MCF 10A (cell line): ENCODE results near the gene ERI2. TPM values are rescaled to one million over a fixed set of nuclear protein-coding genes. Genes with fewer than 3 reads are reported as not detected.

Experiments
- BruUV-seq: library from RNA; stranded (reverse); fragments of 400-500 nt; replicated peaks from 2 replicates; lab custom pipeline; 2021; lab: Mats Ljungman, UMichigan
- CTCF ChIA-PET: fragments of 300-600 bp; sonication (Branson Sonifier 250); formaldehyde crosslinking; extraction: SDS; loops from one replicate; lab custom pipeline; 2021; ENCODE audit warnings: antibody characterized with exemption, inconsistent platforms; lab: Yijun Ruan, JAX
- POLR2A ChIA-PET: fragments of 300-600, 350-650 bp; sonication (Branson Sonifier 250); formaldehyde crosslinking; extraction: SDS; loops from one replicate; lab custom pipeline; 2020; ENCODE audit warnings: antibody characterized with exemption, inconsistent platforms; lab: Yijun Ruan, JAX
- DNase-seq: peaks from one replicate; pipeline ENCODE4 v3.0.0-alpha.2; 2018; ENCODE audit not compliant: unreplicated experiment
- H3K27ac Mint-ChIP-seq: one replicate; pipeline ENCODE4 v1.8.0; 2022; ENCODE audit warnings: mild to moderate bottlenecking, low read depth, mixed read lengths; ENCODE audit not compliant: unreplicated experiment
- H3K27me3 Mint-ChIP-seq: one replicate; pipeline ENCODE4 v1.8.0; 2022; ENCODE audit warnings: mixed read lengths; ENCODE audit not compliant: insufficient read depth, unreplicated experiment
- H3K36me3 Mint-ChIP-seq: one replicate; pipeline ENCODE4 v1.8.0; 2022; ENCODE audit warnings: mild to moderate bottlenecking, moderate library complexity, mixed read lengths; ENCODE audit not compliant: insufficient read depth, unreplicated experiment
- H3K4me1 Mint-ChIP-seq: one replicate; pipeline ENCODE4 v1.8.0; 2022; ENCODE audit warnings: mixed read lengths; ENCODE audit not compliant: insufficient read depth, unreplicated experiment
- H3K4me3 Mint-ChIP-seq: one replicate; pipeline ENCODE4 v1.8.0; 2022; ENCODE audit warnings: mild to moderate bottlenecking, moderate library complexity, mixed read lengths; ENCODE audit not compliant: unreplicated experiment
- H3K9me3 Mint-ChIP-seq: one replicate; pipeline ENCODE4 v1.8.0; 2022; ENCODE audit warnings: mixed read lengths; ENCODE audit not compliant: unreplicated experiment
- intact Hi-C: fragments of 100-400 bp; cut with micrococcal nuclease; formaldehyde crosslinking; loops from 2 replicates; pipeline ENCODE4 v1.14.1; 2022
- total RNA-seq: library from RNA; stranded (reverse); gene quantifications from 2 replicates; pipeline ENCODE4 v1.2.3, GENCODE V29; 2022
- TF ChIP-seq, protein P1 (sequence below): fragments of 200-600 bp; IDR thresholded peaks from one replicate; pipeline ENCODE4 v1.8.0; 2022; ENCODE audit warnings: antibody characterized with exemption, mild to moderate bottlenecking; ENCODE audit not compliant: unreplicated experiment

ERI2 gene
- total RNA-seq, 1 experiment from 2014 or later = 26.8 TPM

GRCh38 chr16:20746461-20746860, 59.8 kb downstream of the ERI2 start:
- TF ChIP-seq, protein P1, sequence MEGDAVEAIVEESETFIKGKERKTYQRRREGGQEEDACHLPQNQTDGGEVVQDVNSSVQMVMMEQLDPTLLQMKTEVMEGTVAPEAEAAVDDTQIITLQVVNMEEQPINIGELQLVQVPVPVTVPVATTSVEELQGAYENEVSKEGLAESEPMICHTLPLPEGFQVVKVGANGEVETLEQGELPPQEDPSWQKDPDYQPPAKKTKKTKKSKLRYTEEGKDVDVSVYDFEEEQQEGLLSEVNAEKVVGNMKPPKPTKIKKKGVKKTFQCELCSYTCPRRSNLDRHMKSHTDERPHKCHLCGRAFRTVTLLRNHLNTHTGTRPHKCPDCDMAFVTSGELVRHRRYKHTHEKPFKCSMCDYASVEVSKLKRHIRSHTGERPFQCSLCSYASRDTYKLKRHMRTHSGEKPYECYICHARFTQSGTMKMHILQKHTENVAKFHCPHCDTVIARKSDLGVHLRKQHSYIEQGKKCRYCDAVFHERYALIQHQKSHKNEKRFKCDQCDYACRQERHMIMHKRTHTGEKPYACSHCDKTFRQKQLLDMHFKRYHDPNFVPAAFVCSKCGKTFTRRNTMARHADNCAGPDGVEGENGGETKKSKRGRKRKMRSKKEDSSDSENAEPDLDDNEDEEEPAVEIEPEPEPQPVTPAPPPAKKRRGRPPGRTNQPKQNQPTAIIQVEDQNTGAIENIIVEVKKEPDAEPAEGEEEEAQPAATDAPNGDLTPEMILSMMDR = no peak
- intact Hi-C loops = no loop called here
- Mint-ChIP-seq H3K27ac (no peak overlapping the region), H3K4me3 (no peak overlapping the region), H3K27me3 (peaks cover 1% of the 10 kb centered on the region), H3K9me3 (peaks cover 10% of the 10 kb centered on the region), H3K36me3 (peaks cover 2% of the 10 kb centered on the region), H3K4me1 (no peaks in the 10 kb centered on the region)
- CTCF ChIA-PET = interaction anchor here (1.1 kb wide), 1 partner anchor 29 kb away, joined by 3 read pairs; no protein-coding TSS in a partner anchor
- POLR2A ChIA-PET = no interaction called here
- no peak for DNase-seq
- no TSS peak for BruUV-seq

Other genes with a start within 250 kb of the ERI2 start
- not detected in 2 replicates for gene ACSM2B, start 230.1 kb downstream of the ERI2 start, total RNA-seq
- not detected in 2 replicates for gene ACSM1, start 108.8 kb downstream of the ERI2 start, total RNA-seq
- 26.5 and 38.7 TPM in 2 replicates for gene THUMPD1, start 64.7 kb downstream of the ERI2 start, total RNA-seq
- 2.0 and 2.3 TPM in 2 replicates for gene ACSM3, start 42.5 kb downstream of the ERI2 start, total RNA-seq
- gene REXO5, start 55 bp upstream of the ERI2 start, total RNA-seq = 3.8 and 6.1 TPM in 2 replicates
- 31.0 and 31.7 TPM in 2 replicates for gene DCUN1D3, start 93.9 kb upstream of the ERI2 start, total RNA-seq
- 67.3 and 92.8 TPM in 2 replicates for gene LYRM1, start 94.3 kb upstream of the ERI2 start, total RNA-seq